HEK293 (cell line): ENCODE results near the gene FKRP.

Experiments used
- GLIS1 ChIP-seq: fragments of 450-650 bp; formaldehyde crosslinking; IDR thresholded peaks from 2 replicates; pipeline ENCODE4 v1.5.1; 2016; ENCODE audit warnings: missing biosample characterization, missing genetic modification characterization
- ZBTB8A ChIP-seq: fragments of 450-650 bp; formaldehyde crosslinking; IDR thresholded peaks from 2 replicates; pipeline ENCODE4 v1.5.1; 2016; ENCODE audit warnings: missing biosample characterization, missing genetic modification characterization
- ZNF335 ChIP-seq: fragments of 450-650 bp; formaldehyde crosslinking; conservative IDR thresholded peaks from 2 replicates; pipeline ENCODE4 v1.5.1; 2016; ENCODE audit warnings: missing biosample characterization, missing genetic modification characterization
- ZNF561 ChIP-seq: fragments of 450-650 bp; IDR thresholded peaks from 2 replicates; pipeline ENCODE4 v1.5.1; 2018; ENCODE audit warnings: missing biosample characterization, missing genetic modification characterization, borderline replicate concordance
- TF ChIP-seq, protein P1 (sequence below): fragments of 450-650 bp; formaldehyde crosslinking; IDR thresholded peaks from 2 replicates; pipeline ENCODE4 v1.5.1; 2016; ENCODE audit warnings: missing biosample characterization, missing genetic modification characterization

DNA sequence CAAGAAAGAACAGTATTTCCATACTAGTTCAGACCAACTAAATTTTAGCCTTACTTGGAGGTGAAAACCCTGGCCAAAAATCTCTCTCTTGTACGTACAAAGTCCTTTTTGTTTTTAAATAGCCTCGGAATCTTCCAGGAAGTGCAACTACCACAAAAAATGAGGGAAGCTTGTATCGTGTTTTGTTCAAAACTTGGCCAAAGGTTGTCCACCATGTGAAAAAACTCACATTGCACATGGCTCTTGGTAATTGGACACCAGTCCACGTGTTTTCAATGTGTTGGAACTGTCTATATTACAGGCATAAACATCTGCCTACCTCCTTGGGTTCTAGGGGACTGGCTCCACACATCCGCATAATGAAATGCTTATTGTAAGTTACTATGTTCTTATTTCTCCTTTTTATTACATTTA is 15.6 kb downstream of the FKRP start:
- TF ChIP-seq ZBTB8A (tag by site-specific recombination) (no peak), ZNF561 (tag by site-specific recombination) (no peak), GLIS1 (tag by site-specific recombination) (no peak), ZNF335 (tag by site-specific recombination) (no peak)
- TF ChIP-seq, protein P1, sequence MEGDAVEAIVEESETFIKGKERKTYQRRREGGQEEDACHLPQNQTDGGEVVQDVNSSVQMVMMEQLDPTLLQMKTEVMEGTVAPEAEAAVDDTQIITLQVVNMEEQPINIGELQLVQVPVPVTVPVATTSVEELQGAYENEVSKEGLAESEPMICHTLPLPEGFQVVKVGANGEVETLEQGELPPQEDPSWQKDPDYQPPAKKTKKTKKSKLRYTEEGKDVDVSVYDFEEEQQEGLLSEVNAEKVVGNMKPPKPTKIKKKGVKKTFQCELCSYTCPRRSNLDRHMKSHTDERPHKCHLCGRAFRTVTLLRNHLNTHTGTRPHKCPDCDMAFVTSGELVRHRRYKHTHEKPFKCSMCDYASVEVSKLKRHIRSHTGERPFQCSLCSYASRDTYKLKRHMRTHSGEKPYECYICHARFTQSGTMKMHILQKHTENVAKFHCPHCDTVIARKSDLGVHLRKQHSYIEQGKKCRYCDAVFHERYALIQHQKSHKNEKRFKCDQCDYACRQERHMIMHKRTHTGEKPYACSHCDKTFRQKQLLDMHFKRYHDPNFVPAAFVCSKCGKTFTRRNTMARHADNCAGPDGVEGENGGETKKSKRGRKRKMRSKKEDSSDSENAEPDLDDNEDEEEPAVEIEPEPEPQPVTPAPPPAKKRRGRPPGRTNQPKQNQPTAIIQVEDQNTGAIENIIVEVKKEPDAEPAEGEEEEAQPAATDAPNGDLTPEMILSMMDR (tag by site-specific recombination): no peak
